MG63 (cell line): ENCODE data around the gene IKZF1. TPM values are rescaled to one million over a fixed set of nuclear protein-coding genes. Genes with fewer than 3 reads are reported as not detected.

Experiments used
- DNase-seq: peaks from one replicate; pipeline ENCODE4 v3.0.0-alpha.2; 2020
- H3K27me3 ChIP-seq: fragments of 250-450 bp; sonication (Bioruptor Pico); 2 replicates; pipeline ENCODE4 v1.5.1; 2020; ENCODE audit warnings: mild to moderate bottlenecking, moderate library complexity
- H3K36me3 ChIP-seq: fragments of 250-450 bp; sonication (Bioruptor Pico); 2 replicates; pipeline ENCODE4 v1.5.1; 2020; ENCODE audit warnings: mild to moderate bottlenecking, moderate library complexity
- H3K4me3 ChIP-seq: fragments of 250-450 bp; sonication (Bioruptor Pico); 2 replicates; pipeline ENCODE4 v1.5.1; 2020; ENCODE audit warnings: mild to moderate bottlenecking, moderate library complexity
- H3K9me3 ChIP-seq: fragments of 250-450 bp; sonication (Bioruptor Pico); 2 replicates; pipeline ENCODE4 v1.5.1; 2020; ENCODE audit warnings: mild to moderate bottlenecking, moderate library complexity
- total RNA-seq: library from RNA; depleted of rRNA; stranded (reverse); fragments of >200 nt; shearing (Covaris generic); gene quantifications from 2 replicates; pipeline ENCODE4 v1.2.3, GENCODE V29; 2014; ENCODE audit warnings: low replicate concordance

Gene IKZF1
- total RNA-seq, 1 experiment from 2014 or later = not detected

GRCh38 chr7:50355817-50356178 lies 51.3 kb downstream of the IKZF1 start:
- Histone ChIP-seq H3K4me3 (no peak overlapping the region), H3K36me3 (no peaks in the 10 kb centered on the region), H3K9me3 (no peaks in the 10 kb centered on the region), H3K27me3 (peaks cover 2% of the 10 kb centered on the region; the same call in 1 of the 2 replicates)
- DNase-seq = no peak

DNA sequence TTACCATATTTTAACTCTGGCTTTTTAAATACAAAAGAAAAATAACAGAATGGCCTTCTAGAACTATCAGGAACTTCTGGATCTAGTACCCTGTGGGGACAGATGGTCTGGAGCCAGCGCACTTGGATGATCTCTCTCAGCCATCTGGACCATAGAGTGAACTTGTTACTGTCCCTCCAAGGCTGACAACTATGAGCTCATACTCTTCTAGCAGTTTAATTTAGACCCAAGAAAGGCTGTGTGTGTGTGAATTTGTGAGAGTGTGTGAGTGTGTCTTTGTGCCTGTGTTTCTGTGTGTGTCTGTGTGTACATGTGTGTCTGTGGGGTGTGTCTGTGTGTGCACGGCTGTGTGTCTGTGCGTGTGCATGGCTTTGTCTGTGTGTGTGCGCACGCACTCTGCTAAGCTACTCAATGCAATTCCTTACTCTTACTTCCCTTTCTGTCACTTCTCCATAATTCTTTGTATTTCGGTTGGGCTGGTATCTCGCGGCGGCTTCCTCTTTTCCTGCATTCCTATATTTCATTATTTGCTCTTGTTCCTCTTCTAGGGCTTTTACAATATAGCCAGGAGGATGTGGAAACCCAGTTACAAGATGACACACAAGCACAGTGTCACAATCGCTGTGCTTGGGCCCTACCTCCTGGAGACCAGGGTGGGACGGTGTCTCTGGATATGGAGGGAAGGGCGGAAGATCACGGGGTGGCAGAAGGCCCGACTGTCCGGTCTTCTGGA lies 51.9 kb downstream of the IKZF1 start:
- Histone ChIP-seq H3K27me3 (peaks cover 2% of the 10 kb centered on the region; the same call in 1 of the 2 replicates), H3K9me3 (no peaks in the 10 kb centered on the region), H3K4me3 (no peak overlapping the region), H3K36me3 (no peaks in the 10 kb centered on the region)
- DNase-seq = no peak

DNA sequence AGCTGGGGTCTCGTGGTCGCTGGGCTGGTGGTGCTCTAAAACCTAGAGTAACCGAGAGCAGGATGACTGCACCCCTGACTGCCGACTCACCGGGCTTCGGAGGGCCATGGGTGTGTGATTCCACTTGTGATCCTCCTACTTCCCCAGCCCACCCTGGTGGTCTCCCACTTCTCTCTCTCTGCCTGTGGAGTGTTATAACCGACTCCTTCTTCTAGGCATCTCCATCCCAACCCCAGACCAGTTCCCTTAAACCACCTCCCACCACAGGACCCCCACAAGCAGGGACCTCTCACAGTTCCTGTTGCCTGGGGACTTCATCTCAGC lies 52.4 kb downstream of the IKZF1 start:
- Histone ChIP-seq H3K36me3 (no peaks in the 10 kb centered on the region), H3K27me3 (peaks cover 2% of the 10 kb centered on the region; the same call in 1 of the 2 replicates), H3K9me3 (no peaks in the 10 kb centered on the region), H3K4me3 (no peak overlapping the region)
- DNase-seq = no peak

DNA sequence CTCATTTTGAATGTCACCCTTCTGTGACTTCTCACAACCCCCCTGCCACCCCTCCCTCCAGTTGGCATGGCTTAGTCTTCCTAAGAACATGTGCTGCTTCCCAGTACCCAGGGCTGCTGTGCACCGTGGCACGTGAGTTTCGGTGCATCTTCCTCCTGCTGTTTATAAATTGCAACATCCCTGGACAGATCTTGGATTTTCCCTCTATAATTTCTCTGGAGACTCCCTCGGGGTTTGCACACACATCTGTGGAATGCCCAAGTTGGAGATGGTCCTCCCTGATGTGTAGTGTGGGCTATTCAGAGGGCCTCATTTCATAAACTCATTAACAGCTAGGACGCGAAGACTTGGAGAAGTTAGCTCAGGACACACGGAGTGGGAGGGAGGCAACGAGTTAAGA lies 52.9 kb downstream of the IKZF1 start:
- DNase-seq = no peak
- H3K27me3 ChIP-seq = peaks cover 2% of the 10 kb centered on the region; the same call in 1 of the 2 replicates
- no peak overlapping the region for H3K4me3 ChIP-seq
- H3K9me3 ChIP-seq = no peaks in the 10 kb centered on the region
- H3K36me3 ChIP-seq = no peaks in the 10 kb centered on the region

GRCh38 chr7:50358041-50358705 lies 53.7 kb downstream of the IKZF1 start:
- H3K9me3 ChIP-seq = no peaks in the 10 kb centered on the region
- no peak overlapping the region for H3K4me3 ChIP-seq
- H3K27me3 ChIP-seq = peaks cover 2% of the 10 kb centered on the region; the same call in 1 of the 2 replicates
- no peak for DNase-seq
- no peaks in the 10 kb centered on the region for H3K36me3 ChIP-seq

- H3K4me3 ChIP-seq = no peak overlapping the region
- H3K9me3 ChIP-seq = no peaks in the 10 kb centered on the region
- H3K36me3 ChIP-seq = no peaks in the 10 kb centered on the region
- H3K27me3 ChIP-seq = peaks cover 2% of the 10 kb centered on the region; the same call in 1 of the 2 replicates
- no peak for DNase-seq
Measured at GRCh38 chr7:50358779-50359178, 54.3 kb downstream of the IKZF1 start.

- no peaks in the 10 kb centered on the region for H3K36me3 ChIP-seq
- peaks cover 2% of the 10 kb centered on the region; the same call in 1 of the 2 replicates for H3K27me3 ChIP-seq
- no peak overlapping the region for H3K4me3 ChIP-seq
- H3K9me3 ChIP-seq = no peaks in the 10 kb centered on the region
- no peak for DNase-seq
Measured at GRCh38 chr7:50359258-50359994, 54.9 kb downstream of the IKZF1 start.

DNA sequence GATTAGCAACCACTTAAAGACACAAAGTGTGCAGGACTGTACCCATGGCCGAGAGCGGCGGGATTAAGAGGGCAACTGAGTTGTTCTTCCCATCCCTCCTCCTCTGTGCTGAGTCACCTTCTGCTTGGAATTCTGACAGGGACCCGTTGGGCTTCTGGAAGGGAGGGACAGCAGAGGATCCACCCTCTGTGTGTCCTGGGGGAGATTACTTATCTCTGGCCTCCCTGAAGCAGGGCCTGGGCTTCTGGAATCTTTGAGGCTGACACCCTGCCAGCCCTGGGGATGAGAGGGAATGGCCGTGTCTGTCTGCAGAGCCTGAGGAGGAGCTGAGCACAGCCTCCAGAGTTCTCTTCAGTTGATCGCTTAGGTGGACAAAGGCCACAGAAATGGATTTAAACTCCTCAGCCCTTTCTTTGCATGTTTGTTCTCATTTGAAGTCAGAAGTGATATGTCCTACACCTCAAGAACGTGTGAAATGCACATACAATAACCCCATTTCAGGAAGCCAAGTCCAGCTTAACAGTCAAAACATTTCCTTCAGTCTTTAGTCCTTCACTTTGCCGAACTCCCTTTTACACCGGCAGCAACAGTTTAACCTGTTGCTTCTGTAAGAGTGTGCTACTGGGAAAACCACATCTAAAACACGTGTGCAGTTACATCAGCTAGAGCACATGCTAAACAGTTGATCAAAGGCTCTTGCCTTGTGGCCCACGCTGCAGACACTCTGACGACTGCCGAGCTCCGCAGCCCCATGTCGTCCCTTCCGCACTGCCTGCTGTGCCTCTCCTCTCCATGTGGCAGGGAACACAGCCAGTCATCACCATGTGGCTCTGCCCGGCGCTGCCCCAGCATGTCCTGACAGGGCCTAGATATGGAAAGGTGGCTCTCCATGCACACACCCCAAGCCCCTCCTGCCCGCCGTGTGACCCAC lies 55.7 kb downstream of the IKZF1 start:
- H3K27me3 ChIP-seq = peaks cover 2% of the 10 kb centered on the region; the same call in 1 of the 2 replicates
- no peaks in the 10 kb centered on the region for H3K9me3 ChIP-seq
- H3K4me3 ChIP-seq = no peak overlapping the region
- DNase-seq = peak; percentile 19
- H3K36me3 ChIP-seq = no peaks in the 10 kb centered on the region

- H3K9me3 ChIP-seq = no peaks in the 10 kb centered on the region
- DNase-seq = no peak
- no peaks in the 10 kb centered on the region for H3K36me3 ChIP-seq
- H3K4me3 ChIP-seq = no peak overlapping the region
- H3K27me3 ChIP-seq = peaks cover 2% of the 10 kb centered on the region; the same call in 1 of the 2 replicates
Measured at GRCh38 chr7:50362142-50362541, 57.6 kb downstream of the IKZF1 start.

GRCh38 chr7:50362712-50363282 lies 58.3 kb downstream of the IKZF1 start:
- H3K27me3 ChIP-seq = peaks cover 2% of the 10 kb centered on the region; the same call in 1 of the 2 replicates
- H3K4me3 ChIP-seq = no peak overlapping the region
- no peaks in the 10 kb centered on the region for H3K36me3 ChIP-seq
- no peak for DNase-seq
- no peaks in the 10 kb centered on the region for H3K9me3 ChIP-seq

DNA sequence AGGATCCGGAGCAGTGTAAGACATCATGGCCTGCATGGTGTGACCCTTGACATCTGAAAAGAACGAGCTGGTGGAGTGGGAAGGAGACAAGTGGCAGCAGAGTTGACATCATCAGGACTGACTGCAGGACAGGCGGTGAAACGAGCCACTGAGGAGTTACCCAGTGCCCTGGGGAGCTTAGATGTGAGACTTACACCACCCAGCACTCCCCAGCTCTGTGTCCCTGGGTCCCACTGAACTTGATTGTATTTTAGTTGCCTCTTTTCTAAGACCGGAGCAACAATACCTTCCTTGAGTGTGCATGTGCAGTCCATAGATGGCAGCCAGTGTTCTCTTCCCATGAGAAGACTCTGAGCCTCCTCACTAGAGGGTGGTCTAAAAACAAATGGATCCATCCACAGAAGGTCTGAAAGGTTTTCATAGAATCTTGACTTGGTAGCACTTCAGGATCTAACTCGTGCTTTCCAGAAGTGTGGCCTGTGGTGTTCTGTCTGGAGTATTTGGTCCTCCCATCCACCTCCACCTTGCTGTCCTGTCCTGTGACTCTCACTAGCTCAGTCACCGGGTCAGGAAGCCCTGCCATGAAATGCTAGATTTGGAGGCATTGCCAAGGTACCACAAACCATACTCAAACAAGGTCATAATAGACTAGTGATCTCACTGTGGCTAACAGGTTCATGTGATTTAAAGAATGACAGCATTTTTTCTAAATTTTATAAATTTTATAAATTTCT lies 59.0 kb downstream of the IKZF1 start:
- no peaks in the 10 kb centered on the region for H3K9me3 ChIP-seq
- DNase-seq = no peak
- no peaks in the 10 kb centered on the region for H3K27me3 ChIP-seq
- H3K36me3 ChIP-seq = no peaks in the 10 kb centered on the region
- H3K4me3 ChIP-seq = no peak overlapping the region

- Histone ChIP-seq H3K27me3 (no peaks in the 10 kb centered on the region), H3K36me3 (no peaks in the 10 kb centered on the region), H3K9me3 (peaks cover 6% of the 10 kb centered on the region; the same call in 1 of the 2 replicates), H3K4me3 (no peak overlapping the region)
- no peak for DNase-seq
Measured at GRCh38 chr7:50364645-50365044, 60.1 kb downstream of the IKZF1 start.

DNA sequence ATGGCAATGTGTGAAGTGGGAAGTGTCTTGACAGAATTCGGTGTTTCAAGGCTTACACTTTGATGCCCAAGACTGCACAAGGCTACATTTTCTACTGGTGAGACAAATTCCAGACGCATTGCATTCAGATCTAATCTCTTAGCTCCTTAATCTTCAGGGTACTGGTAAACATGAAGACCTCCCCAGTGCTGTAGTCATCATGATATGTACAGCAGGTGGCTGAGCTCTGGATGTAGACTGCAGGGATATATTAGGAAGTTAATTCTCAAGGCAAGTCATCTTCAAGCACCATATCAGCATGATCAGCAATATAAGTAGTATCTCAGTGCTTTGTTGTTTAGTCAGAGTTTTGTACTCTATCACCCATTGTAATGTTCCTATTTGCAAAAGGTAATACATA lies 61.8 kb downstream of the IKZF1 start:
- DNase-seq = no peak
- no peaks in the 10 kb centered on the region for H3K36me3 ChIP-seq
- no peak overlapping the region for H3K4me3 ChIP-seq
- no peaks in the 10 kb centered on the region for H3K27me3 ChIP-seq
- peaks cover 6% of the 10 kb centered on the region; the same call in 1 of the 2 replicates for H3K9me3 ChIP-seq

- Histone ChIP-seq H3K9me3 (peaks cover 6% of the 10 kb centered on the region; the same call in 1 of the 2 replicates), H3K27me3 (no peaks in the 10 kb centered on the region), H3K4me3 (no peak overlapping the region), H3K36me3 (no peaks in the 10 kb centered on the region)
- no peak for DNase-seq
Measured at GRCh38 chr7:50367100-50367499, 62.6 kb downstream of the IKZF1 start.

- no peaks in the 10 kb centered on the region for H3K36me3 ChIP-seq
- peaks cover 6% of the 10 kb centered on the region; the same call in 1 of the 2 replicates for H3K9me3 ChIP-seq
- DNase-seq = no peak
- H3K4me3 ChIP-seq = no peak overlapping the region
- no peaks in the 10 kb centered on the region for H3K27me3 ChIP-seq
Measured at GRCh38 chr7:50367570-50367969, 63.1 kb downstream of the IKZF1 start.
